Natural killer cell treated with Interleukin-12 subunit alpha and Interleukin-12 subunit beta and Interleukin-15 and Interleukin-18, amount 100 ng/mL, for 72 hours (primary cell): Measurements from ENCODE around the gene TSC2. TPM values are rescaled to one million over a fixed set of nuclear protein-coding genes. Genes with fewer than 3 reads are reported as not detected.

ENCODE experiments used
- ATAC-seq, 2 donors: fragments of 150-1000 bp; cut with Tn5 transposase in 1 of 2; sonication (Bioruptor Pico), chemical (Tn5 transposase) in 1 of 2; 2 replicates each; pipeline ENCODE4 v1.10.0; 2021
- DNase-seq: peaks from one replicate; pipeline ENCODE4 v3.0.0; 2022; ENCODE audit warnings: low spot score
- H3K27ac Mint-ChIP-seq, 2 donors: 1 replicate in 1 of 2; 2 replicates in 1 of 2; pipeline ENCODE4 v1.8.0; 2022; ENCODE audit warnings: mixed read lengths in 2 of 2, mild to moderate bottlenecking in 1 of 2, moderate library complexity in 1 of 2
- H3K27me3 Mint-ChIP-seq, 2 donors: 1 replicate in 1 of 2; 2 replicates in 1 of 2; pipeline ENCODE4 v1.8.0; 2022; ENCODE audit warnings: mixed read lengths in 2 of 2
- H3K36me3 Mint-ChIP-seq: one replicate; pipeline ENCODE4 v1.8.0; 2022; ENCODE audit warnings: mixed read lengths
- H3K4me1 Mint-ChIP-seq, 2 donors: 1 replicate in 1 of 2; 2 replicates in 1 of 2; pipeline ENCODE4 v1.8.0; 2022; ENCODE audit warnings: low read depth in 2 of 2, mixed read lengths in 2 of 2, mild to moderate bottlenecking in 1 of 2
- H3K4me3 Mint-ChIP-seq: one replicate; pipeline ENCODE4 v1.8.0; 2022; ENCODE audit warnings: mixed read lengths
- H3K9me3 Mint-ChIP-seq: 2 replicates; pipeline ENCODE4 v1.8.0; 2022; ENCODE audit warnings: mixed read lengths
- total RNA-seq, 2 donors: library from RNA; stranded (reverse); gene quantifications; one replicate each; pipeline ENCODE4 v1.2.3, GENCODE V29; 2022

Gene TSC2
- total RNA-seq, 2 donors from 2014 or later: 106 to 155 TPM

- H3K27ac Mint-ChIP-seq: no peak overlapping the region
Measured at GRCh38 chr16:2019921-2020831, 27.6 kb upstream of the TSC2 start.

GRCh38 chr16:2022723-2023091 is 25.1 kb upstream of the TSC2 start:
- ATAC-seq: peak; percentile 2 to 53
- no peak overlapping the region for H3K27ac Mint-ChIP-seq
- no peaks in the 10 kb centered on the region for H3K36me3 Mint-ChIP-seq
- no peak for DNase-seq
- peaks cover 5 to 14% of the 10 kb centered on the region in 2 donors for H3K4me1 Mint-ChIP-seq
- no peaks in the 10 kb centered on the region for H3K9me3 Mint-ChIP-seq
- peak overlapping the region; percentile 51 for H3K4me3 Mint-ChIP-seq
- H3K27me3 Mint-ChIP-seq: peaks cover 0 to 8% of the 10 kb centered on the region in 2 donors

More at GRCh38 chr16:2019921-2020831, 27.6 kb upstream of the TSC2 start:
- Mint-ChIP-seq H3K9me3 (no peaks in the 10 kb centered on the region), H3K27me3 (peaks cover 0 to 8% of the 10 kb centered on the region in 2 donors), H3K4me1 (peaks cover 5 to 12% of the 10 kb centered on the region in 2 donors), H3K36me3 (no peaks in the 10 kb centered on the region), H3K4me3 (no peak overlapping the region)
- no peak for DNase-seq
- no peak for ATAC-seq

- Mint-ChIP-seq H3K9me3 (no peaks in the 10 kb centered on the region), H3K27ac (no peak overlapping the region), H3K36me3 (no peaks in the 10 kb centered on the region), H3K27me3 (peaks cover 0 to 6% of the 10 kb centered on the region in 2 donors), H3K4me3 (peak overlapping the region; percentile 51), H3K4me1 (peaks cover 5 to 14% of the 10 kb centered on the region in 2 donors)
- ATAC-seq: peak; percentile 90 to 94
- DNase-seq: peak; percentile 94
Measured at GRCh38 chr16:2023092-2024031, 24.4 kb upstream of the TSC2 start.

GRCh38 chr16:2024032-2024420 is 23.8 kb upstream of the TSC2 start:
- ATAC-seq (no peak), DNase-seq (no peak)
- Mint-ChIP-seq H3K4me3 (peak overlapping the region; percentile 66), H3K27me3 (peaks cover 0 to 3% of the 10 kb centered on the region in 2 donors), H3K4me1 (peaks cover 5 to 14% of the 10 kb centered on the region in 2 donors), H3K27ac (no peak overlapping the region), H3K9me3 (no peaks in the 10 kb centered on the region), H3K36me3 (no peaks in the 10 kb centered on the region)

GRCh38 chr16:2025251-2025650 is 22.5 kb upstream of the TSC2 start:
- no peak for DNase-seq
- Mint-ChIP-seq H3K9me3 (no peaks in the 10 kb centered on the region), H3K4me3 (no peak overlapping the region), H3K27me3 (peaks cover 0 to 3% of the 10 kb centered on the region in 2 donors), H3K27ac (no peak overlapping the region), H3K36me3 (no peaks in the 10 kb centered on the region), H3K4me1 (peaks cover 5 to 14% of the 10 kb centered on the region in 2 donors)
- no peak for ATAC-seq

GRCh38 chr16:2025878-2026460 is 21.8 kb upstream of the TSC2 start:
- Mint-ChIP-seq H3K4me3 (peak overlapping the region; percentile 30), H3K9me3 (no peaks in the 10 kb centered on the region), H3K27me3 (peaks cover 0 to 3% of the 10 kb centered on the region in 2 donors), H3K4me1 (peaks cover 5 to 14% of the 10 kb centered on the region in 2 donors), H3K27ac (no peak overlapping the region), H3K36me3 (no peaks in the 10 kb centered on the region)
- ATAC-seq (no peak), DNase-seq (no peak)

GRCh38 chr16:2026461-2027023 is 21.2 kb upstream of the TSC2 start, which contains the start of gene NHERF2:
Gene NHERF2 (plus strand): TSS chr16:2026902. CDS start chr16:2027006, 104 bp downstream.
- H3K36me3 Mint-ChIP-seq: no peaks in the 10 kb centered on the region
- H3K4me3 Mint-ChIP-seq: peak within 1 kb of the TSS; percentile 41
- no peak within 1 kb of the TSS for H3K27ac Mint-ChIP-seq
- peak; percentile 45 to 58 for ATAC-seq
- no peak for DNase-seq
- H3K27me3 Mint-ChIP-seq: peaks cover 0 to 3% of the 10 kb centered on the region in 2 donors
- H3K9me3 Mint-ChIP-seq: no peaks in the 10 kb centered on the region
- peaks cover 5 to 14% of the 10 kb centered on the region in 2 donors for H3K4me1 Mint-ChIP-seq

- Mint-ChIP-seq H3K9me3 (no peaks in the 10 kb centered on the region), H3K27me3 (peaks cover 0 to 3% of the 10 kb centered on the region in 2 donors), H3K4me3 (peak overlapping the region; percentile 41), H3K36me3 (no peaks in the 10 kb centered on the region), H3K27ac (no peak overlapping the region), H3K4me1 (peaks cover 5 to 14% of the 10 kb centered on the region in 2 donors)
- ATAC-seq (peak; percentile 1 to 39), DNase-seq (no peak)
Measured at GRCh38 chr16:2027024-2028010, 20.5 kb upstream of the TSC2 start.

- Mint-ChIP-seq H3K9me3 (no peaks in the 10 kb centered on the region), H3K27ac (no peak overlapping the region), H3K36me3 (no peaks in the 10 kb centered on the region), H3K27me3 (no peaks in the 10 kb centered on the region), H3K4me3 (no peak overlapping the region), H3K4me1 (peaks cover 4 to 10% of the 10 kb centered on the region in 2 donors)
- DNase-seq (no peak), ATAC-seq (no peak)
Measured at GRCh38 chr16:2028146-2028545, 19.6 kb upstream of the TSC2 start.

- H3K27me3 Mint-ChIP-seq: no peaks in the 10 kb centered on the region
- H3K4me1 Mint-ChIP-seq: peaks cover 0 to 8% of the 10 kb centered on the region in 2 donors
- no peaks in the 10 kb centered on the region for H3K36me3 Mint-ChIP-seq
- H3K9me3 Mint-ChIP-seq: no peaks in the 10 kb centered on the region
- no peak overlapping the region for H3K27ac Mint-ChIP-seq
- ATAC-seq (no peak), DNase-seq (no peak)
- H3K4me3 Mint-ChIP-seq: no peak overlapping the region
Measured at GRCh38 chr16:2028620-2029220, 19.1 kb upstream of the TSC2 start.

- Mint-ChIP-seq H3K9me3 (no peaks in the 10 kb centered on the region), H3K27me3 (no peaks in the 10 kb centered on the region), H3K4me3 (no peak overlapping the region), H3K4me1 (peaks cover 0 to 6% of the 10 kb centered on the region in 2 donors), H3K27ac (no peak overlapping the region), H3K36me3 (no peaks in the 10 kb centered on the region)
- DNase-seq (no peak), ATAC-seq (no peak)
Measured at GRCh38 chr16:2029350-2029749, 18.4 kb upstream of the TSC2 start.

GRCh38 chr16:2030036-2030435 is 17.7 kb upstream of the TSC2 start:
- no peak for ATAC-seq
- Mint-ChIP-seq H3K27me3 (no peaks in the 10 kb centered on the region), H3K36me3 (no peaks in the 10 kb centered on the region), H3K4me3 (no peak overlapping the region), H3K4me1 (peaks cover 0 to 5% of the 10 kb centered on the region in 2 donors), H3K9me3 (no peaks in the 10 kb centered on the region), H3K27ac (no peak overlapping the region)
- no peak for DNase-seq
